ENCODE results near the gene MMP21. TPM values are rescaled to one million over a fixed set of nuclear protein-coding genes. Genes with fewer than 3 reads are reported as not detected.

Gene MMP21
- total RNA-seq (2014; rRNA removed; shearing (Covaris generic)), result not detected in 2 replicates

- Histone ChIP-seq H3K27ac (no peak within 1 kb of the TSS), H3K4me3 (no peak within 1 kb of the TSS), H3K36me3 (no peaks in the 10 kb centered on the region), H3K4me1 (replicated peaks) (no peaks in the 10 kb centered on the region), H3K27me3 (replicated peaks) (no peaks in the 10 kb centered on the region), H3K9me3 (replicated peaks) (no peaks in the 10 kb centered on the region)
- no peak for DNase-seq (ENCODE audit: low read depth in 1 of 2, low spot score in 2 of 2)
Measured at GRCh38 chr10:125775491-125776106, at the start of gene MMP21. MMP21 (minus strand) TSS chr10:125775821; CDS start chr10:125775821, 0 bp downstream.

- 0 out of 2 replicates have a peak overlapping the region, but pooled peaks have one; percentile 1 for H3K27ac ChIP-seq
- H3K9me3 ChIP-seq (replicated peaks), result no peaks in the 10 kb centered on the region
- DNase-seq (ENCODE audit: low read depth in 1 of 2, low spot score in 2 of 2), result no peak
- no peaks in the 10 kb centered on the region for H3K27me3 ChIP-seq (replicated peaks)
- H3K36me3 ChIP-seq, result peaks cover 60% of the 10 kb centered on the region
- peaks cover 15% of the 10 kb centered on the region for H3K4me1 ChIP-seq (replicated peaks)
- peak overlapping the region; percentile 96 for H3K4me3 ChIP-seq
Measured at GRCh38 chr10:125824736-125825135, 49.1 kb upstream of the MMP21 start.

- Histone ChIP-seq H3K9me3 (replicated peaks) (no peaks in the 10 kb centered on the region), H3K27ac (peak overlapping the region; percentile 98)
- DNase-seq (ENCODE audit: low read depth in 1 of 2, low spot score in 2 of 2), result peak in 1 of 2 experiments; percentile 18
Measured at GRCh38 chr10:125823663-125824251, 48.1 kb upstream of the MMP21 start.

GRCh38 chr10:125822878-125823662 lies 47.4 kb upstream of the MMP21 start, which contains the start of the genes BCCIP and UROS:
BCCIP (plus strand) TSS chr10:125823546; CDS start chr10:125823558, 12 bp downstream.
UROS (minus strand) TSS chr10:125823258; CDS start chr10:125816499, 6,759 bp downstream.
- no peaks in the 10 kb centered on the region for H3K9me3 ChIP-seq (replicated peaks)
- peak; percentile 91 to 98 for DNase-seq (ENCODE audit: low read depth in 1 of 2, low spot score in 2 of 2)
- peaks cover 44% of the 10 kb centered on the region for H3K36me3 ChIP-seq
- H3K27me3 ChIP-seq (replicated peaks), result no peaks in the 10 kb centered on the region
- H3K4me3 ChIP-seq, result peak within 1 kb of the TSS; percentile 96
- H3K4me1 ChIP-seq (replicated peaks), result peaks cover 15% of the 10 kb centered on the region
- H3K27ac ChIP-seq, result peak within 1 kb of the TSS; percentile 98

More at GRCh38 chr10:125823663-125824251, 48.1 kb upstream of the MMP21 start:
- Histone ChIP-seq H3K27me3 (replicated peaks) (no peaks in the 10 kb centered on the region), H3K4me3 (peak overlapping the region; percentile 96), H3K36me3 (peaks cover 50% of the 10 kb centered on the region), H3K4me1 (replicated peaks) (peaks cover 15% of the 10 kb centered on the region)

- no peak for DNase-seq (ENCODE audit: low read depth in 1 of 2, low spot score in 2 of 2)
- Histone ChIP-seq H3K27ac (no peak overlapping the region), H3K4me3 (no peak overlapping the region), H3K9me3 (replicated peaks) (no peaks in the 10 kb centered on the region), H3K4me1 (replicated peaks) (peaks cover 15% of the 10 kb centered on the region), H3K27me3 (replicated peaks) (no peaks in the 10 kb centered on the region), H3K36me3 (peaks cover 24% of the 10 kb centered on the region)
Measured at GRCh38 chr10:125820701-125821100, 45.1 kb upstream of the MMP21 start.

GRCh38 chr10:125817337-125817946 lies 41.8 kb upstream of the MMP21 start:
- peaks cover 17% of the 10 kb centered on the region for H3K36me3 ChIP-seq
- no peak for DNase-seq (ENCODE audit: low read depth in 1 of 2, low spot score in 2 of 2)
- peaks cover 5% of the 10 kb centered on the region for H3K4me1 ChIP-seq (replicated peaks)
- H3K4me3 ChIP-seq, result no peak overlapping the region
- no peaks in the 10 kb centered on the region for H3K9me3 ChIP-seq (replicated peaks)
- H3K27me3 ChIP-seq (replicated peaks), result no peaks in the 10 kb centered on the region
- no peak overlapping the region for H3K27ac ChIP-seq

- Histone ChIP-seq H3K27ac (no peak overlapping the region), H3K4me1 (replicated peaks) (no peaks in the 10 kb centered on the region), H3K4me3 (no peak overlapping the region), H3K9me3 (replicated peaks) (no peaks in the 10 kb centered on the region), H3K27me3 (replicated peaks) (no peaks in the 10 kb centered on the region), H3K36me3 (peaks cover 17% of the 10 kb centered on the region)
- no peak for DNase-seq (ENCODE audit: low read depth in 1 of 2, low spot score in 2 of 2)
Measured at GRCh38 chr10:125816548-125816947, 40.9 kb upstream of the MMP21 start.

- no peak for DNase-seq (ENCODE audit: low read depth in 1 of 2, low spot score in 2 of 2)
- H3K4me3 ChIP-seq, result no peak overlapping the region
Measured at GRCh38 chr10:125815764-125816163, 40.1 kb upstream of the MMP21 start.

GRCh38 chr10:125812128-125812750 lies 36.6 kb upstream of the MMP21 start:
- no peak for DNase-seq (ENCODE audit: low read depth in 1 of 2, low spot score in 2 of 2)
- Histone ChIP-seq H3K27me3 (replicated peaks) (no peaks in the 10 kb centered on the region), H3K36me3 (peaks cover 39% of the 10 kb centered on the region), H3K4me3 (no peak overlapping the region), H3K4me1 (replicated peaks) (no peaks in the 10 kb centered on the region), H3K9me3 (replicated peaks) (no peaks in the 10 kb centered on the region), H3K27ac (no peak overlapping the region)

More at GRCh38 chr10:125815764-125816163, 40.1 kb upstream of the MMP21 start:
- no peaks in the 10 kb centered on the region for H3K27me3 ChIP-seq (replicated peaks)
- no peak overlapping the region for H3K27ac ChIP-seq
- H3K36me3 ChIP-seq, result peaks cover 24% of the 10 kb centered on the region
- no peaks in the 10 kb centered on the region for H3K4me1 ChIP-seq (replicated peaks)
- H3K9me3 ChIP-seq (replicated peaks), result no peaks in the 10 kb centered on the region

- Histone ChIP-seq H3K4me1 (replicated peaks) (no peaks in the 10 kb centered on the region), H3K27ac (no peak overlapping the region)
- no peak for DNase-seq (ENCODE audit: low read depth in 1 of 2, low spot score in 2 of 2)
Measured at GRCh38 chr10:125811251-125811650, 35.6 kb upstream of the MMP21 start.

GRCh38 chr10:125808047-125808446 lies 32.4 kb upstream of the MMP21 start:
- Histone ChIP-seq H3K27me3 (replicated peaks) (no peaks in the 10 kb centered on the region), H3K27ac (no peak overlapping the region), H3K36me3 (peaks cover 44% of the 10 kb centered on the region), H3K4me3 (no peak overlapping the region), H3K9me3 (replicated peaks) (no peaks in the 10 kb centered on the region), H3K4me1 (replicated peaks) (no peaks in the 10 kb centered on the region)
- no peak for DNase-seq (ENCODE audit: low read depth in 1 of 2, low spot score in 2 of 2)

More at GRCh38 chr10:125811251-125811650, 35.6 kb upstream of the MMP21 start:
- H3K9me3 ChIP-seq (replicated peaks), result no peaks in the 10 kb centered on the region
- no peak overlapping the region for H3K4me3 ChIP-seq
- H3K27me3 ChIP-seq (replicated peaks), result no peaks in the 10 kb centered on the region
- peaks cover 44% of the 10 kb centered on the region for H3K36me3 ChIP-seq

GRCh38 chr10:125802739-125803138 lies 27.1 kb upstream of the MMP21 start:
- no peaks in the 10 kb centered on the region for H3K27me3 ChIP-seq (replicated peaks)
- no peak for DNase-seq (ENCODE audit: low read depth in 1 of 2, low spot score in 2 of 2)
- H3K4me3 ChIP-seq, result no peak overlapping the region
- H3K27ac ChIP-seq, result no peak overlapping the region
- no peaks in the 10 kb centered on the region for H3K9me3 ChIP-seq (replicated peaks)
- H3K36me3 ChIP-seq, result peaks cover 27% of the 10 kb centered on the region
- no peaks in the 10 kb centered on the region for H3K4me1 ChIP-seq (replicated peaks)

- no peaks in the 10 kb centered on the region for H3K4me1 ChIP-seq (replicated peaks)
- no peaks in the 10 kb centered on the region for H3K27me3 ChIP-seq (replicated peaks)
- no peak overlapping the region for H3K4me3 ChIP-seq
- peaks cover 33% of the 10 kb centered on the region for H3K36me3 ChIP-seq
- H3K27ac ChIP-seq, result no peak overlapping the region
- no peaks in the 10 kb centered on the region for H3K9me3 ChIP-seq (replicated peaks)
- DNase-seq (ENCODE audit: low read depth in 1 of 2, low spot score in 2 of 2), result no peak
Measured at GRCh38 chr10:125802131-125802530, 26.5 kb upstream of the MMP21 start.

Measured in SJSA1 (cell line).